CD4-positive, alpha-beta T cell (primary cell): Measurements from ENCODE around the gene PORCN. TPM values are rescaled to one million over a fixed set of nuclear protein-coding genes. Genes with fewer than 3 reads are reported as not detected.

Source experiments
- ATAC-seq: fragments of 200-7000 bp; cut with Tn5 transposase; one replicate; pipeline ENCODE4 v1.10.0; 2022; ENCODE audit warnings: mild to moderate bottlenecking; ENCODE audit not compliant: poor library complexity
- CTCF ChIA-PET: fragments of 350-600 bp; sonication (Branson Sonifier 250); formaldehyde crosslinking; loops from one replicate; lab custom pipeline; 2021; ENCODE audit warnings: antibody characterized with exemption, inconsistent platforms; lab: Charles Lee
- POLR2A ChIA-PET: fragments of 350-600 bp; sonication (Branson Sonifier 250); formaldehyde crosslinking; loops from one replicate; lab custom pipeline; 2021; ENCODE audit warnings: antibody characterized with exemption, inconsistent platforms; lab: Charles Lee
- DNase-seq, 14 experiments: peaks; one replicate each; pipeline ENCODE4 v3.0.0-alpha.2; 2013 to 2020; ENCODE audit warnings: mixed read lengths in 2 of 14
- H3K27ac ChIP-seq, 2 donors: one replicate each; pipeline versions ENCODE4 v1.5.1 to v1.7.0; 2013; ENCODE audit warnings: low read length in 2 of 2, low read depth in 1 of 2, mild to moderate bottlenecking in 1 of 2
- H3K27me3 ChIP-seq, 2 experiments: 1 replicate in 1 of 2; 2 replicates in 1 of 2; pipeline versions ENCODE4 v1.6.1 to v1.7.0; 2013; ENCODE audit warnings: low read length in 2 of 2, control low read depth in 1 of 2, mild to moderate bottlenecking in 1 of 2, moderate library complexity in 1 of 2; ENCODE audit not compliant: insufficient read depth in 2 of 2, control insufficient read depth in 1 of 2
- H3K36me3 ChIP-seq: one replicate; pipeline ENCODE4 v1.6.1; 2013; ENCODE audit warnings: low read length, control low read depth; ENCODE audit not compliant: insufficient read depth
- H3K4me1 ChIP-seq: one replicate; pipeline ENCODE4 v1.6.1; 2013; ENCODE audit warnings: low read length, control low read depth; ENCODE audit not compliant: insufficient read depth
- H3K4me3 ChIP-seq: one replicate; pipeline ENCODE4 v1.5.1; 2013; ENCODE audit warnings: mild to moderate bottlenecking, low read length, moderate library complexity
- H3K9me3 ChIP-seq, 2 experiments: 1 replicate in 1 of 2; 2 replicates in 1 of 2; pipeline versions ENCODE4 v1.6.1 to v1.7.0; 2013; ENCODE audit warnings: low read length in 2 of 2, mild to moderate bottlenecking in 2 of 2, control low read depth in 1 of 2, moderate library complexity in 1 of 2; ENCODE audit not compliant: control insufficient read depth in 1 of 2, insufficient read depth in 1 of 2
- H3K27ac Mint-ChIP-seq: one replicate; pipeline ENCODE4 v1.8.0; 2020; ENCODE audit warnings: mixed read lengths
- H3K27me3 Mint-ChIP-seq: one replicate; pipeline ENCODE4 v1.8.0; 2021; ENCODE audit warnings: mixed read lengths
- H3K36me3 Mint-ChIP-seq: one replicate; pipeline ENCODE4 v1.8.0; 2021; ENCODE audit warnings: low read depth, mixed read lengths
- H3K4me1 Mint-ChIP-seq: one replicate; pipeline ENCODE4 v1.8.0; 2021; ENCODE audit warnings: low read depth, mixed read lengths
- H3K4me3 Mint-ChIP-seq: one replicate; pipeline ENCODE4 v1.8.0; 2020; ENCODE audit warnings: mild to moderate bottlenecking, mixed read lengths
- H3K9me3 Mint-ChIP-seq: one replicate; pipeline ENCODE4 v1.8.0; 2020; ENCODE audit warnings: mixed read lengths
- CTCF ChIP-seq: fragments of 200-600 bp; IDR thresholded peaks from one replicate; pipeline ENCODE4 v1.8.0; 2022; ENCODE audit warnings: antibody characterized with exemption, mild to moderate bottlenecking
- intact Hi-C, 2 experiments: fragments of 100-400 bp; cut with DNase I in 1 of 2; cut with micrococcal nuclease in 1 of 2; formaldehyde crosslinking; loops; one replicate each; pipeline versions ENCODE4 v1.15.1 to v1.9.0; 2023 to 2025; cut with DNase I, micrococcal nuclease
- total RNA-seq, 174 experiments: library from RNA in 2 of 174; stranded (reverse) in 2 of 174; gene quantifications; one replicate each; pipeline ENCODE4 v1.2.3 and lab custom pipeline; 2021 to 2026

Gene PORCN
- total RNA-seq, 2 experiments from 2014 or later, result 12.0 to 14.1 TPM

GRCh38 chrX:48498374-48498809, 10.4 kb upstream of the PORCN start:
- Histone ChIP-seq H3K36me3 (no peaks in the 10 kb centered on the region), H3K4me3 (no peak overlapping the region), H3K27ac (no peak overlapping the region), H3K9me3 (no peaks in the 10 kb centered on the region), H3K4me1 (no peaks in the 10 kb centered on the region), H3K27me3 (no peaks in the 10 kb centered on the region)
- ChIA-PET POLR2A (no interaction called here), CTCF (no interaction called here)
- H3K4me1 Mint-ChIP-seq, result no peaks in the 10 kb centered on the region
- H3K9me3 Mint-ChIP-seq, result no peaks in the 10 kb centered on the region
- H3K27me3 Mint-ChIP-seq, result no peaks in the 10 kb centered on the region
- no peak overlapping the region for H3K27ac Mint-ChIP-seq
- intact Hi-C loops, result no loop called here
- no peak for DNase-seq
- no peak overlapping the region for H3K4me3 Mint-ChIP-seq
- no peak for TF ChIP-seq CTCF
- ATAC-seq, result no peak
- H3K36me3 Mint-ChIP-seq, result no peaks in the 10 kb centered on the region

- no peaks in the 10 kb centered on the region for H3K9me3 ChIP-seq
- POLR2A ChIA-PET, result no interaction called here
- H3K27ac Mint-ChIP-seq, result no peak overlapping the region
These were observed 4.5 kb upstream of the PORCN start for GRCh38 chrX:48504261-48504660.

GRCh38 chrX:48505481-48505880, 3.3 kb upstream of the PORCN start:
- DNase-seq (no peak), ATAC-seq (no peak)
- no peak overlapping the region for H3K4me3 Mint-ChIP-seq
- CTCF ChIA-PET, result no interaction called here
- no peaks in the 10 kb centered on the region for H3K27me3 Mint-ChIP-seq
- peaks cover 17% of the 10 kb centered on the region for H3K4me1 Mint-ChIP-seq
- no peak overlapping the region for H3K27ac ChIP-seq
- no peaks in the 10 kb centered on the region for H3K27me3 ChIP-seq
- POLR2A ChIA-PET, result no interaction called here
- intact Hi-C loops, result no loop called here
- no peaks in the 10 kb centered on the region for H3K9me3 ChIP-seq
- no peaks in the 10 kb centered on the region for H3K9me3 Mint-ChIP-seq
- no peak overlapping the region for H3K27ac Mint-ChIP-seq
- H3K36me3 ChIP-seq, result no peaks in the 10 kb centered on the region
- H3K4me1 ChIP-seq, result peaks cover 16% of the 10 kb centered on the region
- no peak overlapping the region for H3K4me3 ChIP-seq
- TF ChIP-seq CTCF, result no peak
- no peaks in the 10 kb centered on the region for H3K36me3 Mint-ChIP-seq

More at GRCh38 chrX:48504261-48504660, 4.5 kb upstream of the PORCN start:
- no peak for TF ChIP-seq CTCF
- no peaks in the 10 kb centered on the region for H3K36me3 Mint-ChIP-seq
- CTCF ChIA-PET, result no interaction called here
- H3K4me1 Mint-ChIP-seq, result peaks cover 6% of the 10 kb centered on the region
- H3K27me3 Mint-ChIP-seq, result no peaks in the 10 kb centered on the region
- Histone ChIP-seq H3K27me3 (no peaks in the 10 kb centered on the region), H3K4me3 (no peak overlapping the region), H3K36me3 (no peaks in the 10 kb centered on the region), H3K27ac (no peak overlapping the region), H3K4me1 (peaks cover 8% of the 10 kb centered on the region)
- H3K9me3 Mint-ChIP-seq, result no peaks in the 10 kb centered on the region
- no peak for DNase-seq
- ATAC-seq, result no peak
- intact Hi-C loops, result no loop called here
- H3K4me3 Mint-ChIP-seq, result no peak overlapping the region
